Central memory CD4-positive, alpha-beta T cell (primary cell): Measurements from ENCODE around the gene MYH14.
"Not testable (repeated sequence)": the region's sequence is repeated elsewhere in the genome, so short reads cannot be mapped to it uniquely, and the experiment has no call there.

Source experiments
- DNase-seq: peaks from one replicate; pipeline ENCODE4 v3.0.0; 2022

Gene MYH14

DNA sequence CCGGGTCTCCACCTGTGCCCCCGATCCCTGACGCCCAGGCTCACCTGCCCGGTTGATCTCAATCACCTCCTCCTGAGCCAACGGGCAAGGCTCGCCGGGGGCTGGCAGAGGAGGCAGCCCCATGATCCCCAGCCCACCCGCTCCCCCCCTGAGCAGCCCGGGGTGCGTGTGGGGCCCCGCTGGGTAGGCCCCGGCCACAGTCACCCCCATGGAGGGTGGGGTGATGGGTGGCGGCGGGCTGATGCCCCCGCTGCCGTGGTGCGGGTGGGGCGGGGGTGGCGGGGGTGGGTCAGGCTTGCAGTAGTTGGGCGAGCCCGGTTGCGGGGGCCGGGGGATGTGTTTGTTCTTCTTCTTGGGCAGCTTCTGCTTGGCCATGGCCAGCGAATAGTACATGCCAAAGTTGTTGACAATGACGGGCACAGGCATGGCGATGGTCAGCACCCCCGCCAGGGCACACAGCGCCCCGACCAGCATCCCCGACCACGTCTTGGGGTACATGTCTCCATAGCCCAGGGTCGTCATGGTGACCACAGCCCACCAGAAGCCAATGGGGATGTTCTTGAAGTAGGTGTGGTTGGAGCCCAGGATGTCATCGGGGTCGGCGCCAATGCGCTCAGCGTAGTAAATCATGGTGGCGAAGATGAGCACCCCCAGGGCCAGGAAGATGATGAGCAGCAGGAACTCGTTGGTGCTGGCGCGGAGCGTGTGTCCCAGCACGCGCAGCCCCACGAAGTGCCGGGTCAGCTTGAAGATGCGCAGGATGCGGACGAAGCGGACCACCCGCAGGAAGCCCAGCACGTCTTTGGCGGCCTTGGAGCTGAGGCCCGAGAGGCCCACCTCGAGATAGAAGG is 119.7 kb downstream of the MYH14 start:
- DNase-seq = no peak

DNA sequence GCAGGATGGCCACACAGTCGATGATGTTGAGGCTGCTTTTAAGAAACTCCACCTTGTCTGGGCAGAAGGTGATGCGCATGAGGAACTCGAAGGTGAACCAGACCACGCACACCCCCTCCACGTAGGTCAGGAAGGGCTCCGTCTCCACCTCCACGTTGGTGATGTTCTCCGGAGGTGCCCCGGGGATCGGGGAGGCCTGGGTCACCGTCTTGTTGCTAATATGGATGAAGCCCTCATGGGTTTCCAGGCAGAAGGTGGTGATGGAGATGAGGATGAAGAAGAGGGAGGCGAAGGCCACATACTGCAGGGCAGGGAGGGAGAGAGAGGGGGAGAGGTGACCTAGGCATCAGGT is 120.3 kb downstream of the MYH14 start:
- DNase-seq = no peak

DNA sequence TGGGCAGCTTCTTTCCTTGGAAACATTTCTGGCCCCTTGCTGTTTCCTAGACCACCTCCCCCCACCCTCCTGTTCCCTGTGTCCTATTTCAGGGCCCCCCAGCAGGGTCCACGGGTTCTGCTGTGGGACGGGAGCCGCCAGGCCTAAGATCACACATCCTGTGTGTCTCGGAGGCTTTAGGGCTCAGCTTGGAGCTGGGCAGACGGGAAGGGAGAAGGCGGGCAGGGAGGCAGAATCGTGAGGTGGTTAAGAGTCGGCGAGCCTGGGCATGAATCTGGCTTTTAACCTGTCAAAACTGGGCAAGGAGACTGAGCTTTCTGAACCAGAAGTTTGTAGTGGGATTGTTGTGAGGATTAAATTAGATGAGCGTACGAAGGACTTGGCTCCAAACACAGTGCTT is 120.9 kb downstream of the MYH14 start:
- no peak for DNase-seq

DNA sequence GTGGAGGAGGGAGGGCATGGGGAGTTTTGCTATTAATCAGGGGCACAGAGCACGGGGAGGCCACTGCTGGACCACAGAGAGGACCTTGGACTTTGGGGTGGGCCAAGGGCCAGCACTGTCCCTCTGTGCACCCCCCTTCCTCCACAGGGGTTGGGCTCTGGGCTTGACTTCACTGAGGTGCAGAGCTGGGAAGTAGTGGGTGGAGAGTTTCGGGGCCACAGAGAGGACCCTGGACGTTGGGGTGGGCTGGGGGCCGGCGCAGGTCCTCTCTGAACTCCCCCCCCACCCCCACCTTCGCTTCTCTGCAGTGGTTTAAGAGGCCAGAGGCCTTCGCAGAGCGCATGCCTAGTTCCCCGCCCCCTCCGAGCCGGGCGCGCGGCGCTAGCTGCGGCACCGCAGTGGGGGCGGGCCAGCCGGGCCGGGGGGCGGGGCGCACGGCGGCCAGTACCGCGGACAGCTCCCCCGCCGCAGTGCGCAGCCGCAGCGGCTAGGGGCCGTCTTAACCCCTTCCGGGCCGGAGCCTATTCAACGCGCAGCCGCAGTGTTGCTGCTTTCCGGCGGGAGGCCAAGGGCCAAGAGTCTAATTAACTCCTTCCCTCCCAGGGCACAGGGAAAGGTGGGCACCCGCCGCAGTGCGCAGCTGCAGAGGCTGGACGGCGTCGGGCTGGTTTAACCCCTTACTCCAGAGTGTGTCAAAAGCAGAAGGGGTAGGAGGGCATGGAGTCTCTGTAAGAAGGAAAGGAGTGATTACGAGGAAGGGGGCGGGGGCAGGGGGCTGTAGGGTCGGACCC is 122.1 kb downstream of the MYH14 start:
- DNase-seq = peak; percentile 70

DNA sequence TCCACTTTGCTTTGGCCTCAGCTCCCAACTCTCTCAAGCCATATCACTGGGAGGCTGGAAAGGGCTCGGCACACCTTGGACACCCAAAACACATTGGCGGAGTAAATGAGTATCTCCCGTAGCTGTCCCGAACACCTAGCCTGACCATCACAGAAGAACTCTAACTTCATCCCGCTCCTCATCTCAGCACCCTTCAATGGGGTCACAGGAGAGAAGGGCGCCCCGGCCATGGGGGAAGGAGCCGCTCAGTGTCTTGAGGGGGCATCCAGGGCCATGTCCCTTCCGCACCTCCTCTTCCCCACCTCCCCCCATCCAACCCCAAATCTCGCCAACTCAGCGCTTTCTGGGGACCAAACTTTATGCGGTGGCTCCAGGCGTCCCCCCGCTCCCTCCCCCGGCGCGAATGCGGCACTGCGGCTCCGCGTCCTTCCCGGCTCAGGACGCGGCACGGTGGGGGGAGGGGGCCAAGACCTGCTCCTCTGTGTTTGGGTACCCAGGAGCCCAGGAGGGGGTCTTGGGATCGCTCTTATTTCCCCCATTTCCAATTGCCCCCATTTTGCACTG is 122.8 kb downstream of the MYH14 start:
- no peak for DNase-seq

DNA sequence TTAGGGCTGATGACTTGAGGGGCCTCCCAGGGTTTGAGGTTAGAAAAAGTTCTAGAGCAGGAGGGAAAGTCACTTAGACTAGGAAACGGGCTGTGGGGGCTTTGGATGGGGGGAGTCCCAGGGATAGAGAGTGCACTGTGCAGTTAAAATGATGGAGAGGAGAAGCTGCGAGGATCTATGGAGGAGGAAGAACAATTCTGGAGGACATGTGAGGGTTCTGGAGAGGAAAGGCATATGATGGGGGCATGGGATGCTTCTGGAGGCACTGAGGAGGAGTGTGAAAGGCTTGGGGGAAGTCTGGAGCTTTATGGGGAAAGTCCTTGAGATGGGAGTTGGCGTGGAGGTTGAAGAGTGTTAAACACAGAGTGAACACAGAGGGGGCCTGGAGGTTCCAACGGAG is 123.6 kb downstream of the MYH14 start:
- DNase-seq = no peak

DNA sequence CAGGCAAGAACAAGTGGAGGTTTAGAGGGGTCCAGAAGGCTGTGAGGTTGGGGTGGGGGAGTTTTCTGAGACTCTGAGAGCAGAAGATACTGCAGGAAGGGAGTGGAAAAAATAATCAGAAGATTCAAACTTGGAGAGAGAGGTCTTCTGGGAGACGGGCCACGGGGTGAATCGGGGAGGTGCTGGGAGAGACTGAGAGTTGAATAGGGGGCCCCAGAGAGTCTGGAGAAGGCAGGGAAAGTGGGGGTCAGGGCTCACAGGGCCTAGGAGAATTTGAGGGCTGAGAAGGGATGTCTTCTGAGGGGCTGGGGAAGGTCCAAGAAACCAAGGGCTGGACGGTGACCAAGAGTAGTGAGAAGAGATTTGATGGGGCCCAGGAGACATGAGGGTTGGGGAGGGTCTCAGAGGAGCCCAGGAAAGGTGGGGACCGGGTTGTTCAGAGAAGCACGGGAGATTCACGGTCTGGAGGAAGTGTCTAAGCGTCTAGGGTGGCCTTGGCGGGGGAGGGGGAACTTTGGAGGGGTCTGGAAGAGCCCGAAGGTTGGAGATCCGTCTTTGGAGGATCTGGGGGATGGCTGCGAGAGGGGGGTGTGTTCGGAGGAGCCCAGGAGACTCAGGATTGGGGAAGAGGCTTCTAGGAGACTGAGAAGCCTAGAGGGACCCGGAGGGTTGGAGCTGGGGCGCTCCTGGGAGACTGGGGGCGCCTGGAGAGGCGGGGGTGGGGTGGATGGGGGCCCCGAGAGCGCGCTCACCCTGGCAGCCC is 124.2 kb downstream of the MYH14 start:
- no peak for DNase-seq

DNA sequence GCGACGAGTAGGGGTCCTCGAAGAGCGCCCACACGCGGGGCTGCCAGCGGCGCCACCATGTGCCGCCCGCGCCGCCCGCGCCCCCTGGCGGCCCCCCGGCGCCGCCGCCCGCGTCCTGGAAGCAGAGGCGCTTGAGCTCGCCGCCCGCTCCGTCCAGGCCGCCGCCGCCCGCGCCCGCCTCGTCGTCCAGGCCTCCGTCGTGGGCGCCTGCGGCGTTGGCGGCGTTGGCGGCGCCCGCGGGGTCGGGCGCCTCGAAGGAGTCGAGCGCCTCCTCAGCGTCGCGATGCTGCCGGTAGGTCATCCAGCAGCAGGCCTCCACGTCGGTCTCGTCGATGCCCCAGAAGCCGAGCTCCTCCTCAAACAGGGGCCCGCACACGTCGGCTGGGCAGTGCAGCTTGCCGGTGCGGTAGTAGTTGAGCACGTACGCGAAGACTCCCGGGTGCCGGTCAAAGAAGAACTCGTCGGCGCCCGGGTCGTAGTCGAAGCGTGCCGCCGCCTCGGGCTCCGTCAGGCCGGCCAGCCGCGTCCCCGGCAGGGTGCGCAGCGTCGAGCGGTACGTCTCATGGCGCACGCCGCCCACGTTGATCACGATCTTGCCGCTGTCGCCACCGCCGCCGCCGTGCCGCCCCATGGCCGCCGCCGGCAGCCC is 124.9 kb downstream of the MYH14 start:
- DNase-seq = no peak

DNA sequence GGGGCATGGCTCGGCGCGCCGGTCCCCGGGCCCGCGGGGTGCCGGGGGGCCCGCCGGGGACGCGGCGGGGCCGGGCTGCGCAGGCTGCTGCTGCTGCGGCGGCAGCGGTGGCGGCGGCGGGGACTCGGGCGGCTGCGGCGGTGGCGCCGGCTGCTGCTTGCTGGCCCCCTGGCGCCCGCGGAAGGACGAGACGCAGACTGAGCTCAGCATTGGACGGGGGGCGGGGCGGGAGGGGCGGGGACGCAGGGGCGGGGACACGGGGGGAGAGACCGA is 125.4 kb downstream of the MYH14 start:
- no peak for DNase-seq

DNA sequence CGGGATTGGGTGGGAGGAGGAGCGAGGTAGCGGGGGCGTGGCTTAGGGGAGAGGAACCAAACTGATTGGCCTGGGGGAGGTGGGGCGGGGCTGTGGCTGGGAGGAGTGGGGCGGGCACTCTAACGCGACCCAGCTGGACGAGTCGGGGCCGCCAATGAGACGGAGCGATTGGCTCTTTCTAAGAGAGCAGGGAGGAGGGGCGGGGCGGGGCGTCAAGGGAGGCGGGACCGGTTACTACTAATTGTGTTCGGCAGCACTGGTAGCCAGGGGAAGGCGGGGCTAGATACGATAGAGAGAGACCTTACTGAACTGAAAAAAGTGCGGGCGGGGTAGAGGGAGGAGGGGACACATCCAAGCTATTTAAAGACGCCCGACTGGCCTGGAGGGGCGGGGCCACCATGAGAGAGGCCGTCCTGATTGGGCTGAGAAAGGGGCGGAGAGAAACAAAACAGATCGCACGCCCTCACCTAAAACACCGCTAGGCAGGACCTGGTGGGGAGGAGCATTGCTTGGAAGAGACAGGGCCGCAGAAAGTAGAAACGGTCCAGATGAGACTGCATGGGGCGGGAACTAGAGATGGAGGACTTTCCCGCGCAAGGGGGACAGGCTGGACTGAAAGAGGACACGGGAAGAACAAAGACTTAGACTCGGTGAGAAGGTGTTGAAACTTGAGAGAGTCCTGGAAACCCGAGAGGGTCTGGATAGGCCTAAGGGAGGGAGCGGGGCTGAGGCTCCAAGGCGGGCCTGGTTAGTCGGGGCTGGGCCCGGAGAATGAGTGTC is 125.9 kb downstream of the MYH14 start, which contains the start of gene KCNC3:
Gene KCNC3 (minus strand): TSS at position 232 of the 780 bp plus-strand sequence. CDS start 295 bp downstream, outside the sequence.
- peak; percentile 89 for DNase-seq

DNA sequence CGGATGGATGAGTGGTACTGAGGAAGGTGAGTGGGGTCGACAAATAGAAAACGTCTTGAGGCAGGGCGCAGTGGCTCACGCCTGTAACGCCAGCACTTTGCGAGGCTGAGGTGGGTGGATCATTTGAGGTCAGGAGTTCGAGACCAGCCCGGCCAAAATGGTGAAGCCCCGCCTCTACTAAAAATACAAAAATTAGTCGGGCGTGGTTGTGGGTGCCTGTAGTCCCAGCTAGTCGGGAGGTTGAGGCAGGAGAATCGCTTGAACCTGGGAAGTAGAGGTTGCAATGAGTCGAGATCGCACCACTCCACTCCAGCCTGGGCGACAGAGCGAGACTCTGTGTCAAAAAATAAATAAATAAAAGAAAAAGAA is 126.5 kb downstream of the MYH14 start:
- not testable (repeated sequence) for DNase-seq

DNA sequence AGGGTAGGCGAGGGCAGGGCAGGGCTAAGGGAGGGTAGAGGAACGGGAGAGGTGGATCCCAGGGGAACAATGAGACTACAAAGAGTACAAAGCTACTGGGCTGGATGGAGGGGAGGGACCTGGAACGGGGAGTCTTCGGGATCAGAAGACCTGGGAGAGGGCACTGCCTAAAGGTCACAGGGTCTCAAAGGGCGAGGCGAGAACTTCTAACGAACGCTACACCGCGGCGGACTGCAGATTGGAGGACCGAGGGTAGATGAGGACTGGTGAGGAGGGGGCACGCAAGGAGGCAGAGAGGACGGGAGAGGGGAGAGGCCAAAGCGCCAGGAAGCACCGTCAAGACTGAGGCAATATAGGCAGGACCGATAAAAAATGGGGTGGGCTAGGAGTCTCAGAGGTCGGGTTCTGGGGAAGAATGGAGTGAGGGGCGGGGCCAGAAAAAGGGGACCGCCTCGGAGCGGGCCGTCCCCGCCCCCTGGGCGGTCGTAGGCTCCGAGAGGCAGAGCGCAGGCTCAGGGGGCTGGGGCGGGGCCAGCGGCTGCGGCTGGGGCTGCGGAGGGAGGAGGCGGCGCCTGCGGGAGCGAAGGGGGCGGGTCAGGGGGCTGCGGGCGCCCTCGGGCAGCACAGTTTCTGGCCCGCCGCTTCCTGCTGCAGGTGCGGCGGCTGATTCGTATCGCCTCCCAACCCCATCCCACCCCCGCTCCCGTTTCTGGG is 127.1 kb downstream of the MYH14 start:
- peak; percentile 79 for DNase-seq

DNA sequence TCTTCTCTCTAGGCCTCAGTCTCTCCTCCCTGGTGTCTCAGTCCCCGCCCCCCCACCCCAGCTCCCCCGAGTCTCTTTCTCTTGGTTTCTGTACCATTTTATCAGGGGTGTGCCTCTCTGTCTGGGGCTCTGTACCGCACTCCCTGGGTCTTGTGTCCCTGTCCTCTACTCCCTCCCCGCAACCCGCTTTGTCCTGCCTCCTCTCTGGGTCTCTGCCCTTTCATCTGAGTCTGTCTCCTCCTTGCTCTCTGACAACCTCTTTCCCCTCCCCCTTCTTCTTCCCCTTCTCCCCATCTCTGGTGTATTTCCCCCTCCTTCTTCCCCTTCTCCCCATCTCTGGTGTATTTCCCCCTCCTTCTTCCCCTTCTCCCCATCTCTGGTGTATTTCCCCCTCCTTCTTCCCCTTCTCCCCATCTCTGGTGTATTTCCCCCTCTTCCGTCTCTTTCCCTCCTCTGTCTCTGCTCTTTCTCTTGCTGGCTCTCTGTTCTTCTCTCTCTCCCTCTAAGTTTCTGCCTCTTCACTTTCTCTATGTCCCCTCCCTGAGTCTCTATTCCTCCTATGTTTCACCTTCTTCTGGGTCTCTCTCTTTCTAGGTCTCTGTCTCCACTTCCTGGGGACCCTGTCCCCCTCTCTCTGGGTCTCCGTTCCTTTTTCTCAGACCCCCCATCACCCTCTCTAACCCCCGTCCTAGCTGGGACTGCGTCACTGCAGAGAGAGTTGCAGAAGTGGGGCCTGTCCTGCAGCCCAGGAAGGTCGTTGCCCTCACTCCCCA is 128.0 kb downstream of the MYH14 start:
- DNase-seq = no peak

DNA sequence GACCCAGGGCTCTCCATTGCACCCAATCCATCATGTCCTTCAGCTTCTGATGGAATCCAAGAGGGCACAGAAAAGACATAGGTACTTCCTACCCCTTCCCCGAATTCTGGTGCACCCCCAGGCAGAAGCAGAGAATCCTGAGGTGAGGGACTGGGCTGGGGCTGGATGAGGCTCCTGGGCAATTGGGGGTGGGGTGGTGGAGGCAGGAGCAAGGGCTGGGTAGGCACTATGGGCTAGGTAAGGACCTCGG is 128.5 kb downstream of the MYH14 start:
- DNase-seq = no peak

DNA sequence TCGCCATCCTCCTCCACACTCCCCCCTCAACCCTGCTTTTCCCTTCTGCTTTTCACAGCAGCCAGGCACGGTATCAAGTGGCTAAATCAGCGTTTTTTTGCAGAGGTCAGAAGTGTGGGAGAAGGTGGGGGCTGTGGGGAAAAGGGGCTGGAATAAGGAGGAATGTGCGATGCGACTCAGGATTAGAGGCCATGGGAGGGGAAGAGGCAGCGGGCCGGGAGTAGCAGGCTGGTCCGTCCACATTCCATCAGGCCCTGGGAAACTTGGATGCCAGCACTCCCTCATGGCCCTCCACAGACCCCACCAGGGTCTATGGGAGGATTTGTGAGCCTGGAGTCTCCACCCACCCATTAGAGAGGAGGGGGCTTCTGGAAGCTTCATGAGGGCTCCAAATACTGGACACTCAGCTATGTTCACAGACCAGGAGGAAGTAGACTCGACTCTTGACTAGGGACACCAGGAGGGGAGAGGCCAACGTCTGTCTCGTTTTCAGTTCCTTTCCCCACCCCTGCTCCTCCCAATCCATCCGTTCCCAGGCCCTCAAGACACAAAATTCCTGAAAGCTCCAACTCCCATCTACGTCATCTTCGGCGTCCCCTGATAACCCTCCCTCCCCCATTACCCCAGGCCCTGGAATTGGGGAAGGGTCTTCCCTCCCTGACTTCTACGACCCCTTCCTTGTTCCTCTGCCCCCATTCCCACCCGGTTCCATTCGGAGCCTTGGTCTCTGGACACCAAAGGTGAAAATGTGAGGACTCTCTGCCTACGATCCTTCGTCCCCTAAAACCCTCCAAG is 129.0 kb downstream of the MYH14 start:
- no peak for DNase-seq

DNA sequence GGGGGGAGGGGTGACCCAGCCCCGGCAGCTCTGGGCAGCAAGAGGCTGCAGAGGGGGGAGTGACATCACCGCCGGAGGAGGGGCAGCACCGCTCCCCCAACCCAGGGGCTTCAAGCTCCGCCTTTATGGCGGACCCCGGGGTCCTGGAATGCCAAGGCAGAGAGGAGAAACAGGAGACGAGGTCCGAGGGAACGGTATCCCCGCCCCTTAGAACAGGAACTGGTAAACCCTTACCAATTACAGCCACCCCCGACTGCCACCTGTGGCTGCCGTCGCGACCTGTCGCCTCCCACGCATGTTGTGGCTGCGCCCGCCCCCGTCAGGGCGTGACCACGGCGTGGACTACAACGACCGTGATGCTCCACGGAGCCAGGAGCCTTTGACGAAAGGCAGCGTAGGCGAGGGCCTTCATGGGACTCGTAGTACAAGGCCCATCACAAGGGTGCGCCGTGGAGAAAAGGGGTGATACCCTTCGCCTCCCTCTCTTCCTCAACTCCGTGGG is 129.9 kb downstream of the MYH14 start:
- DNase-seq = peak; percentile 89

DNA sequence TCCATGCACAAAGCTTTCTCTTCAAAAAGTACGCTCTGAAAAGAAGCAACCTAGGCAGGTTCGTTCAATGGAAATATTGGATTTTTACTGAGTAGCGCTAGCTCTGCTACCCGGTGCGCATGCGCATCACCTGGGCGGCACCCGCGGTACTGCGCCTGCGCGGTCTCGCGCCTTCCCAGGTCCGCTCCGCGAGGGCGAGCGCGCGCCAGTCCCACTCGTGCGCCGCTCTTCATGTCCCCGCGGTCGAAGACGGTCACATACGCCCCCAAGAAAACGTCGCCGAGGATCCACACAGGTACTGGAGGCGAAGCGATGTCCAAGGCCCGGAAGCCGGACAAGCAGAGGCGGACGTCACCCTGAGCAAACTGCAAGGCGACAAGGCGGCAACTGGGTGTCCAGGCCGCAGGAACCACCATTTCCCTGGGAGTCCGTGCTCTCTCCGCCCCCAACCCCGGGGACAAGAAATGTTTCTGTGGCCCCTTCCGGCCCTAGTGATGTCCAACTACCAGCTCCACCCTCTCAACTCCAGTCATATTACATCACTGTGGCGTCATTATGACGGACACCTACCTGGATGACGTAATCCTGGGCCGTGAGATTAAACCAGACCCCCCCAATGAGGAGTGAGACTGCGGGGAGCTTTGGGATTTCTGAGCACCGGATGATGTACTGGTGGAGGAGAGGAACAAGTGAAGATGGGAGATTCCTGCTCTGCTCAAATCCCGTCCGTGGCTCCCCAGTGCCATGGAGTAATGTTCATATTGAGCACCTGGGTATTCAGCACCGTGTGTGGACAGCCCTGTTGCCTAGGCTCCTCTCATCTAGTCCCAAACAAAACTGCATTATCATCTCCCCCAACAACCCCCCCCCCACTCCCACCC is 130.6 kb downstream of the MYH14 start:
- no peak for DNase-seq

DNA sequence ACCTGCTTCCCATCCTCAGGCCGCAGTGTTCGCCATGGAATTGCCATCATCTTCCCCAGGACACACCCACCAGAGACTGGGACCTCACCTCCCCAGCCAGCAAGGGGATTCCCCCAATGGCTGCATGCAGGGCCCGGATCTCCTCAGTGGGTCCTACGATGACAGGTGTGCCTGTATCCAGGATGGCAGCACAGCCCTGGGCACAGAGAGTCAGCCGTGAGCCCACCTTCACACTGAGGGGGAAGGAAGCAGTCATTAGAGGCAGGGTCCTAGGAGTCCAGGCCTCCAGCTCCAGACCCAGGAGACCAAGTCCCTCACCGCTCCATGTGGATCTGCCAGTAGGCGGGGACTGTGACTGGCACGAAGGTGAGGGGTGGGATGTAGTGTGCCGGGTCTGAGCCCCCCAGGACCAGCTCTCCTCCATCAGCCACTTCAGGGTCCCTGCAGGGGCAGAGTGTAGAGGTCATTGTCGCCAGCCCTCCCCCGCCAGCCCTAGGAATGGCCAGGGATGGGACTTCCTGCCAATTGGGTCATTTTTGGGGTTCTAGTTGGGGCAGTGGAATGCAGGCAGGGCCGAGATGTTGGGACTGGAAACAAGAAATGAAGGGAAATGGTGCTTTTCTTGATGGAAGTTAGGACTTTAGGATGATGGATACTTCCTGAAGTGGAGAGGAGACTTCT is 131.5 kb downstream of the MYH14 start:
- no peak for DNase-seq
